Measurements from ENCODE around the gene TXNDC16. TPM values are rescaled to one million over a fixed set of nuclear protein-coding genes. Genes with fewer than 3 reads are reported as not detected.

The TXNDC16 gene
- 2.5 and 3.3 TPM in 2 replicates for total RNA-seq

GRCh38 chr14:52552063-52552988 is at the start of gene TXNDC16, which contains the start of gene GPR137C:
TSS of gene TXNDC16 (minus strand) at chr14:52552505. CDS start at chr14:52543557, 8,948 bp downstream.
TSS of gene GPR137C (plus strand) at chr14:52552836. CDS start at chr14:52553148, 312 bp downstream.

Other genes with a start within 250 kb of the TXNDC16 start
- 1.4 TPM in 1 of 2 replicates, not detected in the other for gene PTGER2, start 238.2 kb downstream of the TXNDC16 start, total RNA-seq
- 0.45 and 0.94 TPM in 2 replicates for gene GPR137C, start 331 bp upstream of the TXNDC16 start, total RNA-seq
- gene ERO1A, start 143.1 kb upstream of the TXNDC16 start, total RNA-seq = 29.6 and 67.1 TPM in 2 replicates
- gene PSMC6, start 154.7 kb upstream of the TXNDC16 start, total RNA-seq = 100 and 101 TPM in 2 replicates
- 12.8 and 14.8 TPM in 2 replicates for gene STYX, start 177.7 kb upstream of the TXNDC16 start, total RNA-seq
- gene GNPNAT1, start 239.1 kb upstream of the TXNDC16 start, total RNA-seq = 30.0 and 36.6 TPM in 2 replicates